Measurements from ENCODE around the gene CSAD.

CSAD gene

GRCh38 chr12:53186745-53187144, 6.0 kb upstream of the CSAD start:
- Histone ChIP-seq H3K9me3 (replicated peaks; ENCODE audit: insufficient read depth, low read length) (no peaks in the 10 kb centered on the region), H3K27me3 (replicated peaks; ENCODE audit: insufficient read depth, low read length) (no peaks in the 10 kb centered on the region), H3K9ac (ENCODE audit: low read length) (no peak overlapping the region), H3K4me1 (ENCODE audit: low read length) (peaks cover 32% of the 10 kb centered on the region), H3K79me2 (ENCODE audit: low read length) (peaks cover 39% of the 10 kb centered on the region), H4K20me1 (ENCODE audit: insufficient read depth, low read length) (peaks cover 12% of the 10 kb centered on the region), H3K4me3 (ENCODE audit: low read length) (no peak overlapping the region), H3F3A (ENCODE audit: insufficient read depth, low read length) (peaks cover 70% of the 10 kb centered on the region), H3K36me3 (replicated peaks; ENCODE audit: insufficient read depth, low read length) (peaks cover 18% of the 10 kb centered on the region; the same call in 1 of the 2 replicates), H3K27ac (ENCODE audit: low read length) (no peak overlapping the region), H3K4me2 (ENCODE audit: low read depth, low read length) (no peak overlapping the region), H3K9me2 (replicated peaks; ENCODE audit: insufficient read depth, low read length) (no peaks in the 10 kb centered on the region), H2AFZ (ENCODE audit: low read length) (no peak overlapping the region)
- TF ChIP-seq EZH2 (optimal IDR thresholded peaks at IDR 0.05; ENCODE audit: low read depth, low read length) (no peak), CTCF (IDR thresholded peaks at IDR 0.05; ENCODE audit: low read length) (no peak), EZH2phosphoT487 (IDR thresholded peaks at IDR 0.05; ENCODE audit: low read length) (no peak)
- DNase-seq = no peak

GRCh38 chr12:53185582-53186153, 4.9 kb upstream of the CSAD start:
- peak; percentile 30 for TF ChIP-seq CTCF (IDR thresholded peaks at IDR 0.05; ENCODE audit: low read length)
- TF ChIP-seq EZH2 (optimal IDR thresholded peaks at IDR 0.05; ENCODE audit: low read depth, low read length) = no peak
- no peak for TF ChIP-seq EZH2phosphoT487 (IDR thresholded peaks at IDR 0.05; ENCODE audit: low read length)
- Histone ChIP-seq H3F3A (ENCODE audit: insufficient read depth, low read length) (peaks cover 68% of the 10 kb centered on the region), H3K79me2 (ENCODE audit: low read length) (peaks cover 43% of the 10 kb centered on the region), H4K20me1 (ENCODE audit: insufficient read depth, low read length) (peaks cover 2% of the 10 kb centered on the region), H3K36me3 (replicated peaks; ENCODE audit: insufficient read depth, low read length) (peaks cover 14% of the 10 kb centered on the region; the same call in 1 of the 2 replicates), H3K4me2 (ENCODE audit: low read depth, low read length) (no peak overlapping the region), H3K4me1 (ENCODE audit: low read length) (peaks cover 27% of the 10 kb centered on the region), H3K9ac (ENCODE audit: low read length) (no peak overlapping the region), H3K9me2 (replicated peaks; ENCODE audit: insufficient read depth, low read length) (no peaks in the 10 kb centered on the region), H3K9me3 (replicated peaks; ENCODE audit: insufficient read depth, low read length) (no peaks in the 10 kb centered on the region), H3K27ac (ENCODE audit: low read length) (no peak overlapping the region), H3K4me3 (ENCODE audit: low read length) (no peak overlapping the region), H3K27me3 (replicated peaks; ENCODE audit: insufficient read depth, low read length) (no peaks in the 10 kb centered on the region), H2AFZ (ENCODE audit: low read length) (no peak overlapping the region)
- no peak for DNase-seq

GRCh38 chr12:53184828-53185227, 4.1 kb upstream of the CSAD start:
- Histone ChIP-seq H3K9me3 (replicated peaks; ENCODE audit: insufficient read depth, low read length) (no peaks in the 10 kb centered on the region), H3K36me3 (replicated peaks; ENCODE audit: insufficient read depth, low read length) (peaks cover 14% of the 10 kb centered on the region; the same call in 1 of the 2 replicates), H3K4me1 (ENCODE audit: low read length) (peaks cover 26% of the 10 kb centered on the region), H3K27me3 (replicated peaks; ENCODE audit: insufficient read depth, low read length) (no peaks in the 10 kb centered on the region), H3K9ac (ENCODE audit: low read length) (no peak overlapping the region), H3F3A (ENCODE audit: insufficient read depth, low read length) (peaks cover 64% of the 10 kb centered on the region), H3K4me3 (ENCODE audit: low read length) (no peak overlapping the region), H3K4me2 (ENCODE audit: low read depth, low read length) (no peak overlapping the region), H4K20me1 (ENCODE audit: insufficient read depth, low read length) (peaks cover 2% of the 10 kb centered on the region), H3K9me2 (replicated peaks; ENCODE audit: insufficient read depth, low read length) (no peaks in the 10 kb centered on the region), H2AFZ (ENCODE audit: low read length) (no peak overlapping the region), H3K27ac (ENCODE audit: low read length) (no peak overlapping the region), H3K79me2 (ENCODE audit: low read length) (peaks cover 43% of the 10 kb centered on the region)
- TF ChIP-seq EZH2 (optimal IDR thresholded peaks at IDR 0.05; ENCODE audit: low read depth, low read length) (no peak), EZH2phosphoT487 (IDR thresholded peaks at IDR 0.05; ENCODE audit: low read length) (no peak), CTCF (IDR thresholded peaks at IDR 0.05; ENCODE audit: low read length) (no peak)
- DNase-seq = no peak

All from MM.1S (cell line).